K562 (cell line): Measurements from ENCODE around the gene SEZ6. TPM values are rescaled to one million over a fixed set of nuclear protein-coding genes. Genes with fewer than 3 reads are reported as not detected.

Experiments
- CHAMP1 ChIP-seq: fragments of 450-650 bp; IDR thresholded peaks from 2 replicates; pipeline ENCODE4 v1.6.1; 2016; ENCODE audit warnings: mild to moderate bottlenecking
- CHD4 ChIP-seq: fragments of 200-600 bp; sonication (generic); IDR thresholded peaks from 3 replicates; pipeline ENCODE4 v1.6.1; 2012; ENCODE audit warnings: low read depth, mild to moderate bottlenecking, mixed read lengths, low read length, inconsistent platforms; ENCODE audit not compliant: insufficient read depth, insufficient replicate concordance, poor library complexity, severe bottlenecking
- GATA2 ChIP-seq: sonication (generic); formaldehyde crosslinking; IDR thresholded peaks from 2 replicates; pipeline ENCODE4 v1.4.0; 2020; ENCODE audit warnings: mild to moderate bottlenecking, missing genetic modification reagents
- HMBOX1 ChIP-seq: sonication (generic); IDR thresholded peaks from 2 replicates; pipeline ENCODE4 v1.6.1; 2016
- KAT2B ChIP-seq: IDR thresholded peaks from one replicate; pipeline ENCODE4 v1.6.1; 2012; ENCODE audit warnings: low read depth, mild to moderate bottlenecking, control low read depth, inconsistent platforms, low read length, moderate library complexity
- MBD1 ChIP-seq: fragments of 250-450 bp; sonication (Bioruptor Pico); IDR thresholded peaks from 2 replicates; pipeline ENCODE4 v1.8.0; 2022; ENCODE audit warnings: inconsistent platforms
- MCM7 ChIP-seq, 2 experiments: fragments of 450-650 bp; IDR thresholded peaks; 2 replicates each; pipeline ENCODE4 v1.6.1; 2016 to 2018
- NR3C1 ChIP-seq: sonication (generic); formaldehyde crosslinking; IDR thresholded peaks from 2 replicates; pipeline ENCODE4 v1.8.1; 2022; ENCODE audit warnings: missing genetic modification reagents
- RAD21 ChIP-seq, 2 experiments: fragments of 250-450 bp in 1 of 2; fragments of 450-650 bp in 1 of 2; sonication (Bioruptor Pico) in 1 of 2; formaldehyde crosslinking in 1 of 2; IDR thresholded peaks in 1 of 2; conservative IDR thresholded peaks in 1 of 2; 2 replicates each; pipeline versions ENCODE4 v1.4.0 to v1.8.0; 2020 to 2022; ENCODE audit warnings: mild to moderate bottlenecking in 2 of 2, moderate library complexity in 1 of 2
- RCOR1 ChIP-seq, 2 experiments: IDR thresholded peaks; 2 replicates each; pipeline ENCODE4 v1.6.1; 2012; ENCODE audit warnings: low read depth in 2 of 2, low read length in 2 of 2, borderline replicate concordance in 1 of 2, improper control_type of control experiment in 1 of 2
- RNF219 ChIP-seq: fragments of 250-450 bp; sonication (Bioruptor Pico); IDR thresholded peaks from 2 replicates; pipeline ENCODE4 v1.5.0; 2022; ENCODE audit warnings: mild to moderate bottlenecking
- UBTF ChIP-seq, 2 experiments: IDR thresholded peaks; 2 replicates each; pipeline ENCODE4 v1.6.1; 2012; ENCODE audit warnings: improper control_type of control experiment in 2 of 2, low read depth in 2 of 2, low read length in 2 of 2, borderline replicate concordance in 1 of 2
- ZNF146 ChIP-seq: IDR thresholded peaks from one replicate; pipeline ENCODE4 v1.6.1; 2018; ENCODE audit warnings: missing compliant biosample characterization; ENCODE audit not compliant: unreplicated experiment
- ZNF253 ChIP-seq: fragments of 250-450 bp; sonication (Bioruptor Pico); conservative IDR thresholded peaks from 2 replicates; pipeline ENCODE4 v1.6.1; 2021; ENCODE audit warnings: mild to moderate bottlenecking
- ZNF57 ChIP-seq: fragments of 450-650 bp; formaldehyde crosslinking; IDR thresholded peaks from 2 replicates; pipeline ENCODE4 v1.4.0; 2020; ENCODE audit warnings: mild to moderate bottlenecking, moderate library complexity
- ZNF586 ChIP-seq: fragments of 450-650 bp; formaldehyde crosslinking; conservative IDR thresholded peaks from 2 replicates; pipeline ENCODE4 v1.4.0; 2020; ENCODE audit warnings: mild to moderate bottlenecking, moderate library complexity
- ZNF589 ChIP-seq: fragments of 200-800 bp; sonication (Bioruptor generic); IDR thresholded peaks from 2 replicates; pipeline ENCODE4 v1.6.1; 2016; ENCODE audit warnings: low read depth, missing genetic modification characterization, missing compliant biosample characterization
- polyA plus RNA-seq, 8 experiments: library from polyadenylated mRNA; depleted of rRNA in 4 of 8; stranded (reverse) in 5 of 8; unstranded in 3 of 8; fragments of >200 nt; fragmentation: Nextera tagmentation in 2 of 8; fragmentation: Illumina TruSeq in 1 of 8; extraction: Ambion mirVana in 2 of 8; extraction: Trizol in 1 of 8; gene quantifications; 2 replicates each; pipeline versions ENCODE4 v1.2.1 to v1.2.3, GENCODE V29; 2011 to 2014; ENCODE audit warnings: inconsistent platforms in 1 of 8, missing spikeins in 1 of 8
- total RNA-seq, 7 experiments: library from RNA; depleted of rRNA in 6 of 7; stranded (reverse); fragments of >200 nt in 6 of 7; fragmentation: Illumina TruSeq in 2 of 7; extraction: Trizol in 2 of 7; gene quantifications; 2 replicates each; pipeline versions ENCODE4 v1.2.1 to v1.2.3, GENCODE V29; 2011 to 2021; ENCODE audit warnings: low replicate concordance in 1 of 7

SEZ6 gene
- total and polyA plus RNA-seq, 9 of the 15 experiments (the other 6 are each of a cell fraction or from before 2014, with no cell fraction given) = not detected

- TF ChIP-seq RAD21 (CRISPR knock-in tag; conservative IDR thresholded peaks at IDR 0.05 in 1 of 2, IDR thresholded peaks at IDR 0.05 in 1 of 2) (no peak), ZNF57 (CRISPR knock-in tag) (0 out of 2 replicates have a peak, but pooled peaks have one; percentile 9), MCM7 (IDR thresholded peaks at IDR 0.05) (no peak), UBTF (IDR thresholded peaks at IDR 0.05; ENCODE audit: borderline replicate concordance in 1 of 2, low read depth in 2 of 2, low read length in 2 of 2) (peak in 1 of 2 experiments; percentile 21; a peak in 1 of 4 replicates), RCOR1 (IDR thresholded peaks at IDR 0.05; ENCODE audit: borderline replicate concordance in 1 of 2, low read depth in 2 of 2, low read length in 2 of 2) (no peak), CHD4 (no peak), ZNF586 (CRISPR knock-in tag) (no peak), ZNF589 (CRISPR knock-in tag) (no peak), RNF219 (CRISPR knock-in tag) (no peak), ZNF146 (CRISPR knock-in tag) (no peak), CHAMP1 (no peak), GATA2 (CRISPR knock-in tag) (no peak), MBD1 (no peak), ZNF253 (no peak), HMBOX1 (no peak), NR3C1 (no peak), KAT2B (no peak)
These were observed 55.6 kb downstream of the SEZ6 start (continued) for GRCh38 chr17:28950017-28950751.
